Endothelial cell of umbilical vein (primary cell): ENCODE measurements around the gene GON4L. TPM values are rescaled to one million over a fixed set of nuclear protein-coding genes. Genes with fewer than 3 reads are reported as not detected.
A peak's percentile ranks its signal among the peaks of the same experiment; 100 is the strongest.
"Not testable (repeated sequence)": the region's sequence is repeated elsewhere in the genome, so short reads cannot be mapped to it uniquely, and the experiment has no call there.

Experiments
- BruUV-seq: library from RNA; stranded (reverse); fragments of 400-500 nt; replicated peaks from 2 replicates; lab custom pipeline; 2021; lab: Mats Ljungman, UMichigan
- CTCF ChIA-PET: fragments of 300-600, 350-600 bp; sonication (Branson Sonifier 250); formaldehyde crosslinking; loops from one replicate; lab custom pipeline; 2021; ENCODE audit warnings: antibody characterized with exemption, inconsistent platforms; lab: Charles Lee
- POLR2A ChIA-PET: fragments of 300-600, 350-600 bp; sonication (Branson Sonifier 250); formaldehyde crosslinking; loops from one replicate; lab custom pipeline; 2021; ENCODE audit warnings: antibody characterized with exemption, inconsistent platforms; lab: Charles Lee
- DNase-seq: peaks from one replicate; pipeline ENCODE4 v3.0.0-alpha.2; 2011; ENCODE audit warnings: low read depth, low spot score
- FAIRE-seq: peaks from 2 replicates; lab custom pipeline; 2011; peaks lifted over from hg19 to GRCh38; lab: Jason Lieb, UNC
- H2AFZ ChIP-seq: 2 replicates; pipeline ENCODE4 v1.6.0; 2012; ENCODE audit warnings: low read depth, low read length, control low read depth, inconsistent platforms
- H3K27ac ChIP-seq: 2 replicates; pipeline ENCODE4 v1.5.1; 2011; ENCODE audit warnings: low read depth, mild to moderate bottlenecking, control low read depth, low read length, moderate library complexity; ENCODE audit not compliant: insufficient read depth
- H3K27me3 ChIP-seq, 2 experiments: 2 replicates each; pipeline versions ENCODE4 v1.6.0 to v1.6.1; 2011; ENCODE audit warnings: low read length in 2 of 2, mixed read lengths in 1 of 2; ENCODE audit not compliant: control insufficient read depth in 2 of 2, insufficient read depth in 2 of 2
- H3K36me3 ChIP-seq, 2 experiments: 2 replicates in 1 of 2; 3 replicates in 1 of 2; pipeline ENCODE4 v1.5.1; 2011; ENCODE audit warnings: low read length in 2 of 2, mild to moderate bottlenecking in 1 of 2, moderate library complexity in 1 of 2; ENCODE audit not compliant: control insufficient read depth in 2 of 2, insufficient read depth in 2 of 2; ENCODE audit errors: extremely low read depth in 1 of 2
- H3K4me1 ChIP-seq: 3 replicates; pipeline ENCODE4 v1.5.1; 2011; ENCODE audit warnings: mild to moderate bottlenecking, low read length; ENCODE audit not compliant: control insufficient read depth, insufficient read depth; ENCODE audit errors: extremely low read depth
- H3K4me2 ChIP-seq: 2 replicates; pipeline ENCODE4 v1.6.1; 2011; ENCODE audit warnings: low read length, control low read depth, mixed read lengths; ENCODE audit not compliant: insufficient read depth
- H3K4me3 ChIP-seq, 3 experiments: fragments of 200-600 bp in 1 of 3; sonication (generic), shearing (Covaris generic) in 1 of 3; replicated peaks in 1 of 3; 2 replicates each; pipeline ENCODE4 v1.5.1; 2011 to 2016; ENCODE audit warnings: control low read depth in 3 of 3, low read length in 3 of 3, mild to moderate bottlenecking in 2 of 3, inconsistent platforms in 1 of 3, low read depth in 1 of 3, moderate library complexity in 1 of 3; ENCODE audit not compliant: insufficient read depth in 1 of 3
- H3K79me2 ChIP-seq: 2 replicates; pipeline ENCODE4 v1.6.0; 2012; ENCODE audit warnings: low read length, inconsistent platforms; ENCODE audit not compliant: control insufficient read depth, insufficient read depth
- H3K9ac ChIP-seq: replicated peaks from 2 replicates; pipeline ENCODE3; 2011; ENCODE audit warnings: low read length, control low read depth; ENCODE audit not compliant: insufficient read depth; ENCODE audit errors: extremely low read depth
- H3K9me1 ChIP-seq: replicated peaks from 3 replicates; pipeline ENCODE4 v1.6.0; 2011; ENCODE audit warnings: mild to moderate bottlenecking, low read length; ENCODE audit not compliant: control insufficient read depth, insufficient read depth; ENCODE audit errors: extremely low read depth
- H3K9me3 ChIP-seq: replicated peaks from 2 replicates; pipeline ENCODE4 v1.5.1; 2012; ENCODE audit warnings: low read length, inconsistent platforms; ENCODE audit not compliant: control insufficient read depth, insufficient read depth
- H4K20me1 ChIP-seq: replicated peaks from 2 replicates; pipeline ENCODE3; 2011; ENCODE audit warnings: mild to moderate bottlenecking, low read length; ENCODE audit not compliant: control insufficient read depth, insufficient read depth; ENCODE audit errors: extremely low read depth
- CTCF ChIP-seq, 2 donors: IDR thresholded peaks; 1 replicate in 1 of 2; 2 replicates in 1 of 2; pipeline ENCODE4 v1.5.1; 2011; ENCODE audit warnings: low read length in 2 of 2, mild to moderate bottlenecking in 2 of 2, moderate library complexity in 2 of 2, control low read depth in 1 of 2, inconsistent platforms in 1 of 2, low read depth in 1 of 2; ENCODE audit not compliant: insufficient read depth in 1 of 2; ENCODE audit errors: extremely low read depth in 1 of 2
- EZH2 ChIP-seq: IDR thresholded peaks from 2 replicates; pipeline ENCODE4 v1.6.1; 2012; ENCODE audit warnings: borderline replicate concordance, low read depth, mild to moderate bottlenecking, moderate library complexity, low read length, inconsistent platforms; ENCODE audit not compliant: severe bottlenecking
- FOS ChIP-seq: IDR thresholded peaks from 2 replicates; pipeline ENCODE4 v1.6.1; 2011; ENCODE audit warnings: mild to moderate bottlenecking, low read length, moderate library complexity, borderline replicate concordance; ENCODE audit not compliant: insufficient read depth
- GATA2 ChIP-seq: IDR thresholded peaks from 2 replicates; pipeline ENCODE4 v1.7.0; 2011; ENCODE audit warnings: low read depth, mild to moderate bottlenecking, moderate library complexity, mixed read lengths, low read length; ENCODE audit not compliant: insufficient read length, insufficient read depth
- JUN ChIP-seq: IDR thresholded peaks from 2 replicates; pipeline ENCODE4 v1.6.1; 2011; ENCODE audit warnings: borderline replicate concordance, low read depth; ENCODE audit not compliant: insufficient read length, insufficient read depth
- MAX ChIP-seq: IDR thresholded peaks from 2 replicates; pipeline ENCODE4 v1.6.1; 2011; ENCODE audit not compliant: insufficient read depth, insufficient read length
- POLR2A ChIP-seq: IDR thresholded peaks from 2 replicates; pipeline ENCODE4 v1.6.1; 2012; ENCODE audit warnings: low read depth, mild to moderate bottlenecking, control low read depth, low read length
- POLR2AphosphoS5 ChIP-seq: IDR thresholded peaks from 2 replicates; pipeline ENCODE4 v1.6.1; 2012; ENCODE audit warnings: low read depth, mild to moderate bottlenecking, control low read depth, low read length, moderate library complexity; ENCODE audit not compliant: insufficient read depth
- dilution Hi-C: fragments of 300-500 bp; cut with MboI; formaldehyde crosslinking; loops from one replicate; pipeline ENCODE4 v1.15.0; 2019; ENCODE audit warnings: low sequenced_read_pairs; ENCODE audit not compliant: extremely low pct_ligation_motif_present
- intact Hi-C: fragments of 100-400 bp; cut with micrococcal nuclease; formaldehyde crosslinking; loops from one replicate; pipeline ENCODE4 v1.10.0; 2022
- polyA plus RNA-seq, 4 experiments: library from polyadenylated mRNA; depleted of rRNA in 3 of 4; stranded (reverse) in 3 of 4; unstranded in 1 of 4; fragments of >200 nt; gene quantifications; 2 replicates each; pipeline versions ENCODE4 v1.2.1 to v1.2.3, GENCODE V29; 2011 to 2012; ENCODE audit warnings: missing spikeins in 1 of 4
- total RNA-seq: library from RNA; stranded (reverse); gene quantifications from 2 replicates; pipeline ENCODE4 v1.2.3, GENCODE V29; 2021

Gene GON4L
- total and polyA plus RNA-seq, 2 donors (not counting 3 experiments of a cell fraction or from before 2014, with no cell fraction given), result 30.5 to 58.7 TPM

GRCh38 chr1:155769257-155769656 is 87.8 kb downstream of the GON4L start:
- H3K36me3 ChIP-seq, result peaks cover 21 to 39% of the 10 kb centered on the region in 2 experiments
- dilution Hi-C loops, result no loop called here
- no peak overlapping the region for H3K4me3 ChIP-seq
- no peak for TF ChIP-seq POLR2A
- TF ChIP-seq GATA2, result no peak
- no peak for TF ChIP-seq POLR2AphosphoS5
- no peak for TF ChIP-seq JUN
- no peak for TF ChIP-seq EZH2
- no peak for TF ChIP-seq MAX
- TF ChIP-seq FOS, result no peak
- no peak for TF ChIP-seq CTCF (IDR thresholded peaks at IDR 0.05; ENCODE audit: extremely low read depth in 1 of 2, insufficient read depth in 1 of 2, low read depth in 1 of 2, low read length in 2 of 2)
- no peaks in the 10 kb centered on the region for H3K4me1 ChIP-seq
- H4K20me1 ChIP-seq, result no peaks in the 10 kb centered on the region
- no peak overlapping the region for H3K4me2 ChIP-seq
- no peaks in the 10 kb centered on the region for H3K79me2 ChIP-seq
- H2AFZ ChIP-seq, result no peak overlapping the region
- no peak for FAIRE-seq
- ChIA-PET CTCF (no interaction called here), POLR2A (no interaction called here)
- no peak for DNase-seq
- intact Hi-C loops, result no loop called here
- no TSS peak for BruUV-seq
- H3K9ac ChIP-seq, result no peak overlapping the region
- no peak overlapping the region for H3K27ac ChIP-seq
- H3K9me1 ChIP-seq, result no peaks in the 10 kb centered on the region
- no peaks in the 10 kb centered on the region for H3K27me3 ChIP-seq
- no peaks in the 10 kb centered on the region for H3K9me3 ChIP-seq

- BruUV-seq, H3K9me1 ChIP-seq, H3K27ac ChIP-seq, H2AFZ ChIP-seq, H3K27me3 ChIP-seq, intact Hi-C loops, H4K20me1 ChIP-seq, H3K79me2 ChIP-seq, POLR2A ChIA-PET, H3K4me2 ChIP-seq, dilution Hi-C loops, H3K9ac ChIP-seq, FAIRE-seq, H3K4me3 ChIP-seq, H3K9me3 ChIP-seq, DNase-seq: not testable (repeated sequence)
- Histone ChIP-seq H3K36me3 (peaks cover 21 to 36% of the 10 kb centered on the region in 2 experiments), H3K4me1 (peaks cover 11% of the 10 kb centered on the region)
- CTCF ChIA-PET, result interaction anchor here (0.7 kb wide), 1 partner anchor 195 kb away, joined by 3 read pairs; no protein-coding TSS in a partner anchor
Observed at GRCh38 chr1:155767399-155767989, 89.5 kb downstream of the GON4L start.

- ChIA-PET POLR2A (interaction anchor here (1.0 kb wide), 1 partner anchor 19 kb away, joined by 3 read pairs; no protein-coding TSS in a partner anchor), CTCF (interaction anchor here (1.0 to 1.6 kb wide), 4 partner anchors 10 to 35 kb away, joined by 4 to 5 read pairs (median 4); no protein-coding TSS in a partner anchor)
- H3K9me1 ChIP-seq, H4K20me1 ChIP-seq, H3K79me2 ChIP-seq, dilution Hi-C loops, intact Hi-C loops, H3K9ac ChIP-seq, H3K9me3 ChIP-seq, FAIRE-seq, H3K27me3 ChIP-seq, H3K4me2 ChIP-seq, H2AFZ ChIP-seq, DNase-seq, H3K4me3 ChIP-seq, BruUV-seq: not testable (repeated sequence)
- H3K36me3 ChIP-seq, result peaks cover 16 to 27% of the 10 kb centered on the region in 2 experiments
- peak overlapping the region; percentile 33 for H3K27ac ChIP-seq
- H3K4me1 ChIP-seq, result peaks cover 11% of the 10 kb centered on the region
Observed at GRCh38 chr1:155763989-155764388, 93.0 kb downstream of the GON4L start.
